IMR-90 (cell line): ENCODE data around the gene SNX6. TPM values are rescaled to one million over a fixed set of nuclear protein-coding genes. Genes with fewer than 3 reads are reported as not detected.

Experiments
- ATAC-seq: fragments of 200-7000 bp; cut with Tn5 transposase; 2 replicates; pipeline ENCODE4 v1.9.1; 2020; ENCODE audit warnings: low read depth, mild to moderate bottlenecking, moderate library complexity
- BruUV-seq: library from RNA; stranded (reverse); fragments of 400-500 nt; replicated peaks from 2 replicates; lab custom pipeline; 2021; lab: Mats Ljungman, UMichigan
- CTCF ChIA-PET: fragments of 300-600 bp; formaldehyde crosslinking; extraction: SDS; loops from one replicate; lab custom pipeline; 2021; ENCODE audit warnings: antibody characterized with exemption; lab: Yijun Ruan, JAX
- POLR2A ChIA-PET: fragments of 300-600 bp; sonication (Branson Sonifier 250); formaldehyde crosslinking; loops from one replicate; lab custom pipeline; 2022; ENCODE audit warnings: antibody characterized with exemption; ENCODE audit not compliant: unreplicated experiment; lab: Charles Lee
- DNase-seq: peaks from one replicate; pipeline ENCODE4 v3.0.0; 2013
- H2AFZ ChIP-seq: replicated peaks from 2 replicates; pipeline ENCODE3; 2013; ENCODE audit warnings: low read length, mild to moderate bottlenecking; ENCODE audit not compliant: poor library complexity
- H2AK5ac ChIP-seq: 2 replicates; pipeline ENCODE4 v1.6.1; 2013; ENCODE audit warnings: low read depth, low read length, inconsistent platforms
- H2AK9ac ChIP-seq: replicated peaks from 2 replicates; pipeline ENCODE3; 2013; ENCODE audit warnings: mild to moderate bottlenecking, low read depth, low read length, moderate library complexity; ENCODE audit not compliant: poor library complexity
- H2BK120ac ChIP-seq: 2 replicates; pipeline ENCODE4 v1.6.1; 2013; ENCODE audit warnings: low read depth, low read length, inconsistent platforms
- H2BK15ac ChIP-seq: 3 replicates; pipeline ENCODE4 v1.6.1; 2013; ENCODE audit warnings: low read depth, low read length, inconsistent platforms
- H2BK20ac ChIP-seq: 2 replicates; pipeline ENCODE4 v1.6.1; 2013; ENCODE audit warnings: low read depth, mild to moderate bottlenecking, inconsistent platforms, low read length, moderate library complexity
- H2BK5ac ChIP-seq: 2 replicates; pipeline ENCODE4 v1.6.1; 2013; ENCODE audit warnings: mild to moderate bottlenecking, low read depth, low read length, inconsistent platforms; ENCODE audit not compliant: poor library complexity, severe bottlenecking
- H3K14ac ChIP-seq: replicated peaks from 2 replicates; pipeline ENCODE4 v1.6.1; 2013; ENCODE audit warnings: low read depth, low read length, inconsistent platforms
- H3K18ac ChIP-seq: 2 replicates; pipeline ENCODE4 v1.6.1; 2013; ENCODE audit warnings: low read depth, low read length, control low read depth
- H3K23ac ChIP-seq: 2 replicates; pipeline ENCODE4 v1.6.1; 2013; ENCODE audit warnings: low read depth, low read length, inconsistent platforms
- H3K27ac ChIP-seq: 2 replicates; pipeline ENCODE4 v1.5.1; 2013; ENCODE audit warnings: mild to moderate bottlenecking, control low read depth, low read length; ENCODE audit not compliant: insufficient read depth
- H3K27me3 ChIP-seq: 2 replicates; pipeline ENCODE4 v1.6.1; 2013; ENCODE audit warnings: low read length; ENCODE audit not compliant: control insufficient read depth, insufficient read depth
- H3K36me3 ChIP-seq: 2 replicates; pipeline ENCODE4 v1.6.1; 2013; ENCODE audit warnings: low read length, mixed read lengths; ENCODE audit not compliant: control insufficient read depth, insufficient read depth
- H3K4ac ChIP-seq: 2 replicates; pipeline ENCODE4 v1.6.1; 2013; ENCODE audit warnings: low read depth, low read length, inconsistent platforms
- H3K4me1 ChIP-seq: 2 replicates; pipeline ENCODE4 v1.6.1; 2013; ENCODE audit warnings: low read length, mixed read lengths; ENCODE audit not compliant: control insufficient read depth, insufficient read depth
- H3K4me2 ChIP-seq: 2 replicates; pipeline ENCODE4 v1.6.1; 2013; ENCODE audit warnings: low read depth, mild to moderate bottlenecking, control low read depth, low read length, moderate library complexity
- H3K4me3 ChIP-seq: 2 replicates; pipeline ENCODE4 v1.5.1; 2013; ENCODE audit warnings: low read depth, mild to moderate bottlenecking, control low read depth, low read length, moderate library complexity; ENCODE audit not compliant: insufficient read depth
- H3K56ac ChIP-seq: 2 replicates; pipeline ENCODE4 v1.6.1; 2013; ENCODE audit warnings: low read length, inconsistent platforms; ENCODE audit not compliant: insufficient read depth; ENCODE audit errors: extremely low read depth
- H3K79me1 ChIP-seq, 2 experiments: 2 replicates each; pipeline ENCODE4 v1.6.1; 2013; ENCODE audit warnings: low read length in 2 of 2, inconsistent platforms in 1 of 2, low read depth in 1 of 2
- H3K9ac ChIP-seq: 2 replicates; pipeline ENCODE4 v1.6.1; 2013; ENCODE audit warnings: low read depth, low read length, control low read depth
- H3K9me1 ChIP-seq: 2 replicates; pipeline ENCODE4 v1.6.1; 2013; ENCODE audit warnings: low read length, inconsistent platforms; ENCODE audit not compliant: insufficient read depth
- H3K9me3 ChIP-seq: 2 replicates; pipeline ENCODE4 v1.6.1; 2013; ENCODE audit warnings: low read length; ENCODE audit not compliant: control insufficient read depth, insufficient read depth
- H4K20me1 ChIP-seq: 2 replicates; pipeline ENCODE4 v1.6.1; 2013; ENCODE audit warnings: low read length, inconsistent platforms; ENCODE audit not compliant: insufficient read depth
- H4K5ac ChIP-seq: 2 replicates; pipeline ENCODE4 v1.6.1; 2013; ENCODE audit warnings: mild to moderate bottlenecking, low read depth, low read length, control low read depth
- H4K8ac ChIP-seq, 2 experiments: 2 replicates each; pipeline ENCODE4 v1.6.1; 2013; ENCODE audit warnings: low read depth in 2 of 2, low read length in 2 of 2, control low read depth in 1 of 2, inconsistent platforms in 1 of 2
- H4K91ac ChIP-seq: 2 replicates; pipeline ENCODE4 v1.6.1; 2013; ENCODE audit warnings: low read depth, low read length, inconsistent platforms; ENCODE audit not compliant: insufficient read depth
- BHLHE40 ChIP-seq: fragments of 150-350 bp; IDR thresholded peaks from 2 replicates; pipeline ENCODE4 v1.6.1; 2016; ENCODE audit warnings: mild to moderate bottlenecking, low read depth, low read length
- CEBPB ChIP-seq: IDR thresholded peaks from 2 replicates; pipeline ENCODE4 v1.6.1; 2012; ENCODE audit warnings: low read depth, low read length, improper control_type of control experiment
- CHD1 ChIP-seq: IDR thresholded peaks from 2 replicates; pipeline ENCODE4 v1.6.1; 2012; ENCODE audit warnings: low read depth, low read length, improper control_type of control experiment
- FOS ChIP-seq: fragments of 150-350 bp; IDR thresholded peaks from 2 replicates; pipeline ENCODE4 v1.6.1; 2016; ENCODE audit warnings: low read depth, low read length
- MAFK ChIP-seq: IDR thresholded peaks from 2 replicates; pipeline ENCODE4 v1.6.1; 2012; ENCODE audit warnings: low read depth, low read length, improper control_type of control experiment
- MAZ ChIP-seq: IDR thresholded peaks from 2 replicates; pipeline ENCODE4 v1.6.1; 2012; ENCODE audit warnings: low read depth, mild to moderate bottlenecking, low read length, improper control_type of control experiment, moderate library complexity, borderline replicate concordance
- MXI1 ChIP-seq: IDR thresholded peaks from 2 replicates; pipeline ENCODE4 v1.6.1; 2012; ENCODE audit warnings: low read depth, mild to moderate bottlenecking, low read length, moderate library complexity, borderline replicate concordance
- NFE2L2 ChIP-seq: fragments of 150-350 bp; IDR thresholded peaks from 2 replicates; pipeline ENCODE4 v1.6.1; 2016; ENCODE audit warnings: low read depth, mild to moderate bottlenecking, low read length
- POLR2A ChIP-seq: IDR thresholded peaks from 2 replicates; pipeline ENCODE4 v1.6.1; 2012; ENCODE audit warnings: mild to moderate bottlenecking, low read depth, low read length
- RAD21 ChIP-seq: IDR thresholded peaks from 2 replicates; pipeline ENCODE4 v1.6.1; 2012; ENCODE audit warnings: low read length, improper control_type of control experiment
- RCOR1 ChIP-seq: IDR thresholded peaks from 2 replicates; pipeline ENCODE4 v1.6.1; 2012; ENCODE audit warnings: mild to moderate bottlenecking, low read length, improper control_type of control experiment; ENCODE audit not compliant: insufficient replicate concordance
- RFX5 ChIP-seq: IDR thresholded peaks from 2 replicates; pipeline ENCODE4 v1.8.0; 2012; ENCODE audit warnings: low read depth, mild to moderate bottlenecking, low read length, moderate library complexity
- SMC3 ChIP-seq: fragments of 150-350 bp; IDR thresholded peaks from 2 replicates; pipeline ENCODE4 v1.6.1; 2016; ENCODE audit warnings: low read depth, mild to moderate bottlenecking, antibody characterized with exemption, low read length, moderate library complexity
- USF2 ChIP-seq: fragments of 150-350 bp; IDR thresholded peaks from 2 replicates; pipeline ENCODE4 v1.6.1; 2017; ENCODE audit warnings: mild to moderate bottlenecking, antibody characterized with exemption, low read length, low read depth
- WGBS, 2 experiments: methylation state at CpG; one replicate each; pipeline versions ENCODE4 v1.1.5 to v1.1.7; 2013; ENCODE audit warnings: missing lambda C conversion rate in 2 of 2; ENCODE audit not compliant: insufficient read length in 1 of 2; ENCODE audit errors: extremely low coverage in 2 of 2; 5-methylcytosine and 5-hydroxymethylcytosine counted together
- dilution Hi-C: fragments of 300-500 bp; cut with HindIII; formaldehyde crosslinking; loops from one replicate; pipeline ENCODE4 v1.14.3; 2018; ENCODE audit warnings: low sequenced_read_pairs; ENCODE audit not compliant: unreplicated experiment
- in situ Hi-C: fragments of 300-500 bp; cut with MboI; formaldehyde crosslinking; loops from 3 replicates; pipeline ENCODE4 v1.14.3; 2019; ENCODE audit warnings: low sequenced_read_pairs, inconsistent platforms, mixed read lengths
- intact Hi-C: fragments of 100-400 bp; cut with micrococcal nuclease; formaldehyde crosslinking; loops from 2 replicates; pipeline ENCODE4 v1.10.0; 2022
- polyA plus RNA-seq, 3 experiments: library from polyadenylated mRNA; depleted of rRNA; stranded (reverse); fragments of >200 nt; gene quantifications; 2 replicates each; pipeline ENCODE4 v1.2.3, GENCODE V29; 2012; ENCODE audit warnings: low replicate concordance in 1 of 3
- total RNA-seq: library from RNA; depleted of rRNA; stranded (reverse); fragments of >200 nt; gene quantifications from 2 replicates; pipeline ENCODE4 v1.2.3, GENCODE V29; 2012
- TF ChIP-seq, protein P1 (sequence below): conservative IDR thresholded peaks from 2 replicates; pipeline ENCODE4 v1.5.1; 2012; ENCODE audit warnings: mild to moderate bottlenecking, low read depth, low read length, improper control_type of control experiment
- TF ChIP-seq, protein P2 (sequence below): fragments of 150-350 bp; IDR thresholded peaks from 2 replicates; pipeline ENCODE4 v1.6.1; 2016; ENCODE audit warnings: low read depth, mild to moderate bottlenecking, low read length, moderate library complexity, borderline replicate concordance

Gene SNX6
- total and polyA plus RNA-seq, 2 of the 4 experiments (the other 2 are of a cell fraction): 116 to 127 TPM

DNA sequence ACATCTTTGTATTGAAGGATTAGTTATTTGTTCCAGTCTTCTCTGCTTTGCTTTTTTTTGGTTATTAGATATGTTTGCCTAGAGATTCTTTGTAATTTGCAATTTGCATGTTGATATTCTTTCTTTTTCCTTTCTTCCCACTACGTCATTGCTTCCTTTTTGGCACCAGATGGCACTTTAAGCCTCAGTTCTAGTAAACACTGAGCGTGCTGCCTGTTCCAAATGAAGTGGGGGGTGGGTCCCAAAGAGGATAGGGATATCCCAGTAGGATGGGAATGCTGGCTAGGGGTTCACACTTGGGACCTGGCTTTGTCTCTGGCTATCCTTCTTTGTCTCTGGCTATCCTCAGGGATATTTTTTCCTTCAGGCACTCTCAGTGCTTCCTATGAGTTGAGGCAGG is 107.5 kb downstream of the SNX6 start:
- no peak for TF ChIP-seq RAD21
- no peak for TF ChIP-seq MAFK
- no peak for TF ChIP-seq POLR2A
- no peak for TF ChIP-seq CEBPB
- no peak for TF ChIP-seq MXI1
- TF ChIP-seq, protein P1, sequence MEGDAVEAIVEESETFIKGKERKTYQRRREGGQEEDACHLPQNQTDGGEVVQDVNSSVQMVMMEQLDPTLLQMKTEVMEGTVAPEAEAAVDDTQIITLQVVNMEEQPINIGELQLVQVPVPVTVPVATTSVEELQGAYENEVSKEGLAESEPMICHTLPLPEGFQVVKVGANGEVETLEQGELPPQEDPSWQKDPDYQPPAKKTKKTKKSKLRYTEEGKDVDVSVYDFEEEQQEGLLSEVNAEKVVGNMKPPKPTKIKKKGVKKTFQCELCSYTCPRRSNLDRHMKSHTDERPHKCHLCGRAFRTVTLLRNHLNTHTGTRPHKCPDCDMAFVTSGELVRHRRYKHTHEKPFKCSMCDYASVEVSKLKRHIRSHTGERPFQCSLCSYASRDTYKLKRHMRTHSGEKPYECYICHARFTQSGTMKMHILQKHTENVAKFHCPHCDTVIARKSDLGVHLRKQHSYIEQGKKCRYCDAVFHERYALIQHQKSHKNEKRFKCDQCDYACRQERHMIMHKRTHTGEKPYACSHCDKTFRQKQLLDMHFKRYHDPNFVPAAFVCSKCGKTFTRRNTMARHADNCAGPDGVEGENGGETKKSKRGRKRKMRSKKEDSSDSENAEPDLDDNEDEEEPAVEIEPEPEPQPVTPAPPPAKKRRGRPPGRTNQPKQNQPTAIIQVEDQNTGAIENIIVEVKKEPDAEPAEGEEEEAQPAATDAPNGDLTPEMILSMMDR: no peak
- no peak for TF ChIP-seq CHD1
- TF ChIP-seq BHLHE40: no peak
- no peak for TF ChIP-seq RCOR1
- TF ChIP-seq RFX5: no peak
- no peak for TF ChIP-seq MAZ
- TF ChIP-seq SMC3: no peak
- no peak for TF ChIP-seq FOS
- no peak for TF ChIP-seq USF2
- no peak for TF ChIP-seq NFE2L2
- TF ChIP-seq, protein P2, sequence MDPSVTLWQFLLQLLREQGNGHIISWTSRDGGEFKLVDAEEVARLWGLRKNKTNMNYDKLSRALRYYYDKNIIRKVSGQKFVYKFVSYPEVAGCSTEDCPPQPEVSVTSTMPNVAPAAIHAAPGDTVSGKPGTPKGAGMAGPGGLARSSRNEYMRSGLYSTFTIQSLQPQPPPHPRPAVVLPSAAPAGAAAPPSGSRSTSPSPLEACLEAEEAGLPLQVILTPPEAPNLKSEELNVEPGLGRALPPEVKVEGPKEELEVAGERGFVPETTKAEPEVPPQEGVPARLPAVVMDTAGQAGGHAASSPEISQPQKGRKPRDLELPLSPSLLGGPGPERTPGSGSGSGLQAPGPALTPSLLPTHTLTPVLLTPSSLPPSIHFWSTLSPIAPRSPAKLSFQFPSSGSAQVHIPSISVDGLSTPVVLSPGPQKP: no peak
- Histone ChIP-seq H3K9ac (no peak overlapping the region), H3K4ac (no peak overlapping the region), H2BK120ac (no peak overlapping the region), H4K8ac (no peak overlapping the region), H4K91ac (no peak overlapping the region), H3K4me2 (no peak overlapping the region), H4K20me1 (no peaks in the 10 kb centered on the region), H3K9me1 (no peaks in the 10 kb centered on the region), H2BK5ac (no peak overlapping the region), H3K4me1 (no peaks in the 10 kb centered on the region), H2AK5ac (no peak overlapping the region), H3K79me1 (no peaks in the 10 kb centered on the region), H3K4me3 (no peak overlapping the region), H2BK15ac (no peak overlapping the region), H3K56ac (no peak overlapping the region), H3K23ac (no peak overlapping the region), H3K18ac (no peak overlapping the region), H3K27me3 (no peaks in the 10 kb centered on the region), H4K5ac (no peak overlapping the region), H3K36me3 (peaks cover 45% of the 10 kb centered on the region), H2AFZ (no peak overlapping the region), H3K27ac (no peak overlapping the region), H3K14ac (no peak overlapping the region), H3K9me3 (no peaks in the 10 kb centered on the region), H2BK20ac (no peak overlapping the region), H2AK9ac (no peak overlapping the region)
- intact Hi-C loops: no loop called here
- ATAC-seq (no peak), DNase-seq (no peak)
- dilution Hi-C loops: no loop called here
- WGBS, 2 experiments: no CpG with 5 or more reads among the region's 2 CpGs
- BruUV-seq: no TSS peak
- in situ Hi-C loops: no loop called here
- ChIA-PET CTCF (no interaction called here), POLR2A (no interaction called here)
